ENCODE measurements around the gene TNF. TPM values are rescaled to one million over a fixed set of nuclear protein-coding genes. Genes with fewer than 3 reads are reported as not detected.

The TNF gene
- total RNA-seq, 1 experiment from 2014 or later, result 0.31 TPM

DNA sequence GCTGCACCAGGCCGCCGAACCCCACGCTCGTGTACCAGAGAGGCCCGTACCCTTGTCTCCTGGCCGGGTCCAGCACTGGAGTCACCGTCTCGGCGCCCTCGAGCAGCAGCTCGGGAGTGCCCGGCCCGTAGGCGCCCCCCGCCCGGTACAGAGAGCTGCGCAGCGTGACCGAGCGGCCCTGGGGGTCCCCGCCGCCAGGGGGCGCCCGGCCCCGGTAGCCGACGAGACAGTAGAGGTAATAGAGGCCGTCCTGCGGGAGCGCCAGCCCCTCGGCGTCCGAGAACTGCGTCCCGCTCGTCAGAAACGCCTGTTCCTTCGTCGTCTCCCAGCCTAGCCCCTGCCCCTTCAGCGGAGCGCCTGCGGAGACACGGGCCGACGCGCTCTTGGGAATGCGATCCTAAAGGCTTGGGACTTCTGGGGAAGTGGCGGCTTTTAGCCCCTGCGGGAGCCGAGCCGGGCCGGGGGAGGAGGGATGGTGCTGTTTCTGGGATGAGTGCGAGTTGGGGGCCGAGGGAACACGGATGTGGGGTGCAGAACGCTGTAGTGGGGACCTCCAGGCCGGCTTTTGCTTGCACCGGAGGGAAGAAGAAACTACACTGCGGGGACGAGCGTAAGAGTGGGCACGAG lies 5.6 kb downstream of the TNF start:
- Mint-ChIP-seq H3K36me3 (no peaks in the 10 kb centered on the region), H3K4me1 (peaks cover 38% of the 10 kb centered on the region), H3K27ac (peak overlapping the region; percentile 10; the same call in 1 of the 2 replicates), H3K4me3 (peak overlapping the region; percentile 92), H3K9me3 (no peaks in the 10 kb centered on the region), H3K27me3 (ENCODE audit: low read depth) (peaks cover 48% of the 10 kb centered on the region)
- POLR2A ChIA-PET, result interaction anchor here (0.6 to 1.5 kb wide), 5 partner anchors 23 to 282 kb away, joined by 3 to 5 read pairs (median 3); partner anchors contain the start of genes ATP6V1G2, DDX39B, NEU1 and NFKBIL1
- ATAC-seq (peak; percentile 72), DNase-seq (ENCODE audit: low spot score) (peak; percentile 90)
- CTCF ChIA-PET, result interaction anchor here (0.5 to 15.1 kb wide), 29 partner anchors 9 to 282 kb away, joined by 3 to 293 read pairs (median 4); partner anchors contain the start of genes ATP6V1G2, C6orf47, DDX39B and MICB
- TF ChIP-seq SMAD4 (CRISPR knock-in tag; IDR thresholded peaks at IDR 0.05), result no peak
- TF ChIP-seq, protein P1, sequence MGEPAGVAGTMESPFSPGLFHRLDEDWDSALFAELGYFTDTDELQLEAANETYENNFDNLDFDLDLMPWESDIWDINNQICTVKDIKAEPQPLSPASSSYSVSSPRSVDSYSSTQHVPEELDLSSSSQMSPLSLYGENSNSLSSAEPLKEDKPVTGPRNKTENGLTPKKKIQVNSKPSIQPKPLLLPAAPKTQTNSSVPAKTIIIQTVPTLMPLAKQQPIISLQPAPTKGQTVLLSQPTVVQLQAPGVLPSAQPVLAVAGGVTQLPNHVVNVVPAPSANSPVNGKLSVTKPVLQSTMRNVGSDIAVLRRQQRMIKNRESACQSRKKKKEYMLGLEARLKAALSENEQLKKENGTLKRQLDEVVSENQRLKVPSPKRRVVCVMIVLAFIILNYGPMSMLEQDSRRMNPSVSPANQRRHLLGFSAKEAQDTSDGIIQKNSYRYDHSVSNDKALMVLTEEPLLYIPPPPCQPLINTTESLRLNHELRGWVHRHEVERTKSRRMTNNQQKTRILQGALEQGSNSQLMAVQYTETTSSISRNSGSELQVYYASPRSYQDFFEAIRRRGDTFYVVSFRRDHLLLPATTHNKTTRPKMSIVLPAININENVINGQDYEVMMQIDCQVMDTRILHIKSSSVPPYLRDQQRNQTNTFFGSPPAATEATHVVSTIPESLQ (CRISPR knock-in tag; IDR thresholded peaks at IDR 0.05), result no peak
- TF ChIP-seq, protein P2, sequence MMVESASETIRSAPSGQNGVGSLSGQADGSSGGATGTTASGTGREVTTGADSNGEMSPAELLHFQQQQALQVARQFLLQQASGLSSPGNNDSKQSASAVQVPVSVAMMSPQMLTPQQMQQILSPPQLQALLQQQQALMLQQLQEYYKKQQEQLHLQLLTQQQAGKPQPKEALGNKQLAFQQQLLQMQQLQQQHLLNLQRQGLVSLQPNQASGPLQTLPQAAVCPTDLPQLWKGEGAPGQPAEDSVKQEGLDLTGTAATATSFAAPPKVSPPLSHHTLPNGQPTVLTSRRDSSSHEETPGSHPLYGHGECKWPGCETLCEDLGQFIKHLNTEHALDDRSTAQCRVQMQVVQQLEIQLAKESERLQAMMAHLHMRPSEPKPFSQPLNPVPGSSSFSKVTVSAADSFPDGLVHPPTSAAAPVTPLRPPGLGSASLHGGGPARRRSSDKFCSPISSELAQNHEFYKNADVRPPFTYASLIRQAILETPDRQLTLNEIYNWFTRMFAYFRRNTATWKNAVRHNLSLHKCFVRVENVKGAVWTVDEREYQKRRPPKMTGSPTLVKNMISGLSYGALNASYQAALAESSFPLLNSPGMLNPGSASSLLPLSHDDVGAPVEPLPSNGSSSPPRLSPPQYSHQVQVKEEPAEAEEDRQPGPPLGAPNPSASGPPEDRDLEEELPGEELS (CRISPR knock-in tag; IDR thresholded peaks at IDR 0.05), result 0 out of 2 replicates have a peak, but pooled peaks have one; percentile 24
- TF ChIP-seq SMAD3 (CRISPR knock-in tag; IDR thresholded peaks at IDR 0.05; ENCODE audit: borderline replicate concordance), result no peak
- TF ChIP-seq CREM (CRISPR knock-in tag; IDR thresholded peaks at IDR 0.05), result peak; percentile 55; the same call in 1 of the 2 replicates
- TF ChIP-seq ATF3 (CRISPR knock-in tag; conservative IDR thresholded peaks at IDR 0.05), result no peak
- no peak for TF ChIP-seq ZMAT4 (CRISPR knock-in tag; IDR thresholded peaks at IDR 0.05)
- TF ChIP-seq FOXK1 (CRISPR knock-in tag; IDR thresholded peaks at IDR 0.05), result 0 out of 2 replicates have a peak, but pooled peaks have one; percentile 41
- TF ChIP-seq, protein P3, sequence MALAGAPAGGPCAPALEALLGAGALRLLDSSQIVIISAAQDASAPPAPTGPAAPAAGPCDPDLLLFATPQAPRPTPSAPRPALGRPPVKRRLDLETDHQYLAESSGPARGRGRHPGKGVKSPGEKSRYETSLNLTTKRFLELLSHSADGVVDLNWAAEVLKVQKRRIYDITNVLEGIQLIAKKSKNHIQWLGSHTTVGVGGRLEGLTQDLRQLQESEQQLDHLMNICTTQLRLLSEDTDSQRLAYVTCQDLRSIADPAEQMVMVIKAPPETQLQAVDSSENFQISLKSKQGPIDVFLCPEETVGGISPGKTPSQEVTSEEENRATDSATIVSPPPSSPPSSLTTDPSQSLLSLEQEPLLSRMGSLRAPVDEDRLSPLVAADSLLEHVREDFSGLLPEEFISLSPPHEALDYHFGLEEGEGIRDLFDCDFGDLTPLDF (CRISPR knock-in tag; IDR thresholded peaks at IDR 0.05), result peak; percentile 7; the same call in 1 of the 2 replicates
- peak; percentile 56; the same call in 1 of the 2 replicates for TF ChIP-seq ZNF263 (CRISPR knock-in tag; IDR thresholded peaks at IDR 0.05; ENCODE audit: low read depth)
- TF ChIP-seq MLX (CRISPR knock-in tag; IDR thresholded peaks at IDR 0.05), result no peak
- TF ChIP-seq, protein P4, sequence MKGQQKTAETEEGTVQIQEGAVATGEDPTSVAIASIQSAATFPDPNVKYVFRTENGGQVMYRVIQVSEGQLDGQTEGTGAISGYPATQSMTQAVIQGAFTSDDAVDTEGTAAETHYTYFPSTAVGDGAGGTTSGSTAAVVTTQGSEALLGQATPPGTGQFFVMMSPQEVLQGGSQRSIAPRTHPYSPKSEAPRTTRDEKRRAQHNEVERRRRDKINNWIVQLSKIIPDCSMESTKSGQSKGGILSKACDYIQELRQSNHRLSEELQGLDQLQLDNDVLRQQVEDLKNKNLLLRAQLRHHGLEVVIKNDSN (CRISPR knock-in tag; IDR thresholded peaks at IDR 0.05), result peak; percentile 10; the same call in 1 of the 2 replicates
- TF ChIP-seq ZNF138 (CRISPR knock-in tag; conservative IDR thresholded peaks at IDR 0.05), result no peak
- no peak for TF ChIP-seq PRDM15 (CRISPR knock-in tag; IDR thresholded peaks at IDR 0.05)
- no peak for TF ChIP-seq EMX1 (CRISPR knock-in tag; IDR thresholded peaks at IDR 0.05)
- TF ChIP-seq ZSCAN18 (CRISPR knock-in tag; IDR thresholded peaks at IDR 0.05), result no peak
- TF ChIP-seq HMGA2 (CRISPR knock-in tag; IDR thresholded peaks at IDR 0.05), result no peak
- TF ChIP-seq NR2C2 (CRISPR knock-in tag; IDR thresholded peaks at IDR 0.05), result no peak
- peak; percentile 100 for TF ChIP-seq HMGXB4 (CRISPR knock-in tag; IDR thresholded peaks at IDR 0.05)
- no peak for TF ChIP-seq SP1 (CRISPR knock-in tag; conservative IDR thresholded peaks at IDR 0.05)
